ENCODE data around the gene LENG8.

Gene LENG8

DNA sequence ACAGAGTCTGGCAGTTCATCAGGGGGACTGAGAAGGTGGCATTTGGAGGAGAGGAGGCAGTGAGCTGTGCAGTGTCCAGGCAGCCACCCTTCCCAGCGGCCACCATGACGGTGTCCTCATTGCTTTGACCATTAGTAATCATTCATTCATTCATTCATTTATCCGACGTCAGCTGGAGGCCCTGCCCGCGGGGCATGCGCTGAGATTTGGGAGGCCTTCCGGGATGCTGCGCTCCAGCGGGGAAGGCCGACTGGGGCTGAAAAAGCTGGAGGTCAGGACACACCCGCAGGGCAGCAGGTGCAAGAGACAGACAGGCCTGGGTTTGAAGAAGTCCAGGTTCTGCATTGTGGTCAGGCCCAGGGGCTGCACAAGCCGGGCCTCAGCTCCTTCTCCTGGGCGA is 24.8 kb upstream of the LENG8 start:
- H3K36me3 ChIP-seq (ENCODE audit: control insufficient read depth, insufficient read depth, low read length) = no peaks in the 10 kb centered on the region
- no peaks in the 10 kb centered on the region for H3K9me3 ChIP-seq (ENCODE audit: control insufficient read depth, low read length)
- H3K4me3 ChIP-seq (ENCODE audit: insufficient read depth, low read depth, low read length, poor library complexity, severe bottlenecking) = no peak overlapping the region
- peaks cover 18% of the 10 kb centered on the region for H3K27me3 ChIP-seq (replicated peaks; ENCODE audit: control insufficient read depth, insufficient read depth, low read length, poor library complexity, severe bottlenecking)
- no peak for DNase-seq
- H3K27ac ChIP-seq (ENCODE audit: insufficient read depth, low read length, poor library complexity, severe bottlenecking) = no peak overlapping the region
- no peaks in the 10 kb centered on the region for H3K4me1 ChIP-seq (ENCODE audit: control insufficient read depth, insufficient read depth, low read length, poor library complexity, severe bottlenecking)

DNA sequence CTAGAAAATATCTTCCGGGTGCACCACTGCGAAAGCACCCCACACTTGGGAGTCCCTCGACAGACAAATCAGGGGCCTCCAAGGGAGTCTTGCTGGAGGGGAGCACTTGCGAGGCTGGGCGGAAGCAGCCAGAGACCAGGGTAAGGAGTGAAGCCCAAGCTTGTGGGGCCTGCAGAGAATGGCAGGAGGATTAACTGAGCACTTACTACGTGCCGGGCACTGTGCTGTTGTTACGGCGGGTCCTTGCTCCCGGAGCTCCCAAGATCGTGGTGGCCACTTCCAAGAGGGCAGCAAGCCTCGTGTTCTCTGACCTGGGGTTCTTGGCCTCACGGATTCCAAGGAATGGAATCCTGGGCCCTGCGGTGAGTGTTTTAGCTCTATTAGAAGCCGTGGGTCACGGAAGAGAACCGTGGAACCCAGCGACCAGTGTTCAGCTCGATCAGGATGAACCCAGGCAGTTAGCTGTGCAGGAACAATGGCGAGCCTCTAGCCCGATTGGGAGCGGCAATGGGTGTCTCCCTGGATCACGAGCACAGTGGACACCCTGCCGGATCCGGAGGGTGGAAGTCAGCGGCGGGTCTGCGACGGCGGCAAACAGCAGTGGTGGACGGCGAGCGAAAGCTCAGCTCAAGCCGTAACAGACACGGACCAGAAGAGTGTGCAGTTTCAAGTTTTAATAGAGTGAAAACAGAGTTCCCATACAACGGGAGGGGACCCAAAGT is 24.2 kb upstream of the LENG8 start:
- H3K9me3 ChIP-seq (ENCODE audit: control insufficient read depth, low read length) = no peaks in the 10 kb centered on the region
- no peak overlapping the region for H3K27ac ChIP-seq (ENCODE audit: insufficient read depth, low read length, poor library complexity, severe bottlenecking)
- H3K36me3 ChIP-seq (ENCODE audit: control insufficient read depth, insufficient read depth, low read length) = no peaks in the 10 kb centered on the region
- DNase-seq = no peak
- H3K4me3 ChIP-seq (ENCODE audit: insufficient read depth, low read depth, low read length, poor library complexity, severe bottlenecking) = no peak overlapping the region
- H3K4me1 ChIP-seq (ENCODE audit: control insufficient read depth, insufficient read depth, low read length, poor library complexity, severe bottlenecking) = no peaks in the 10 kb centered on the region
- peaks cover 18% of the 10 kb centered on the region for H3K27me3 ChIP-seq (replicated peaks; ENCODE audit: control insufficient read depth, insufficient read depth, low read length, poor library complexity, severe bottlenecking)

GRCh38 chr19:54425382-54425723 is 23.6 kb upstream of the LENG8 start:
- Histone ChIP-seq H3K9me3 (ENCODE audit: control insufficient read depth, low read length) (no peaks in the 10 kb centered on the region), H3K36me3 (ENCODE audit: control insufficient read depth, insufficient read depth, low read length) (no peaks in the 10 kb centered on the region), H3K4me1 (ENCODE audit: control insufficient read depth, insufficient read depth, low read length, poor library complexity, severe bottlenecking) (peaks cover 2% of the 10 kb centered on the region), H3K27ac (ENCODE audit: insufficient read depth, low read length, poor library complexity, severe bottlenecking) (no peak overlapping the region), H3K27me3 (replicated peaks; ENCODE audit: control insufficient read depth, insufficient read depth, low read length, poor library complexity, severe bottlenecking) (peaks cover 18% of the 10 kb centered on the region), H3K4me3 (ENCODE audit: insufficient read depth, low read depth, low read length, poor library complexity, severe bottlenecking) (no peak overlapping the region)
- no peak for DNase-seq

DNA sequence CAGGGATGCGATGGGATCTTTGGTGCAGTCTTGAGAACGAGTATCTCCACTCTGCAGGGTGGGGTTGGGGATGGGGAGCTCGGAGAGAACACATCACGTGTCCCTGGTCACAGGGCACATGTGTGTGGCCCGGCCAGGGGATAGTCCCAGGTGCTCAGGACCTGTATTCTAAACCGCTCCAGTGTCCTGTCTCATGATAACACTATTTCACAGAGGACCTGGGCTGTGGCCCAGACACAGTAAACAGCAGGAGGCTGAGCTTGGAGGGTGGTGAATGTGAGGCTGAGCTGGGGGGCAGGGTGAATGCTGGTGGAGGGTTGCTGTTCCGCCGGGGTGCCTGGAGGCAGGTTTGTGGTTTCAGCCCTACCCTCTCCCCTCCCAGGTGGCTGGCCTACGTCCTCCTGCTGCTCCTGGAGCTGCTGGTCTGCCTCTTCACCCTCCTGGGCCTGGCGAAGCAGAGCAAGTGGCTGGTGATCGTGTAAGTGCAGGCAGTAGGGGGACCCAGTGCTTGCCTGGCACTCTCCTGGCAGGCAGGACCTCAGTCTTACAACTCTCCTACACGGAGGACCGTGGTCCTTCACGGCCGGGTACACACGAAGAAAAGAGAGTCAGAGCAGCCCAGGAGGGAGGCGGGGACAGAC is 22.6 kb upstream of the LENG8 start:
- Histone ChIP-seq H3K4me3 (ENCODE audit: insufficient read depth, low read depth, low read length, poor library complexity, severe bottlenecking) (no peak overlapping the region), H3K27me3 (replicated peaks; ENCODE audit: control insufficient read depth, insufficient read depth, low read length, poor library complexity, severe bottlenecking) (peaks cover 18% of the 10 kb centered on the region), H3K4me1 (ENCODE audit: control insufficient read depth, insufficient read depth, low read length, poor library complexity, severe bottlenecking) (peaks cover 10% of the 10 kb centered on the region), H3K27ac (ENCODE audit: insufficient read depth, low read length, poor library complexity, severe bottlenecking) (no peak overlapping the region), H3K36me3 (ENCODE audit: control insufficient read depth, insufficient read depth, low read length) (no peaks in the 10 kb centered on the region), H3K9me3 (ENCODE audit: control insufficient read depth, low read length) (no peaks in the 10 kb centered on the region)
- DNase-seq = no peak

DNA sequence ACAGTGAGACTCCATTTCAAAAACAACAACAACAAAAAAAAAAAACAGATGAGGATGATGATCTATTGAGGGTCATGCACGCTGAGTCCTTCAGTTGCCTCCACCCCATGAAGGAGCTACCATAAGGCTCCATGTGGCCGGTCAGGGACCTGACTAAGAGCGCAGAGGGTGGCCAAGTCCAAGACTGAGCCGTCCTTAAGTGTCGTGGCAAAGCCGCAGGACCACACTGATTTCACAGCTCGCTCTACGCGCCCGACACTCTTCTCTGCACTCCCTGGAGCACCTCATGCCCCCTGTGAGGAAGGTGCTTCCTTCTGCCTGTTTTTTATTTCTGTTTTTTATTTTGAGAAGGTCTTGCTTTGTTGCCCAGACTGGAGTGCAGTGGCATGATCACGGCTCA is 21.4 kb upstream of the LENG8 start:
- H3K4me1 ChIP-seq (ENCODE audit: control insufficient read depth, insufficient read depth, low read length, poor library complexity, severe bottlenecking) = peaks cover 10% of the 10 kb centered on the region
- no peaks in the 10 kb centered on the region for H3K36me3 ChIP-seq (ENCODE audit: control insufficient read depth, insufficient read depth, low read length)
- no peaks in the 10 kb centered on the region for H3K9me3 ChIP-seq (ENCODE audit: control insufficient read depth, low read length)
- peaks cover 18% of the 10 kb centered on the region for H3K27me3 ChIP-seq (replicated peaks; ENCODE audit: control insufficient read depth, insufficient read depth, low read length, poor library complexity, severe bottlenecking)
- H3K27ac ChIP-seq (ENCODE audit: insufficient read depth, low read length, poor library complexity, severe bottlenecking) = no peak overlapping the region
- no peak for DNase-seq
- no peak overlapping the region for H3K4me3 ChIP-seq (ENCODE audit: insufficient read depth, low read depth, low read length, poor library complexity, severe bottlenecking)

GRCh38 chr19:54428323-54429175 is 20.4 kb upstream of the LENG8 start:
- no peak overlapping the region for H3K4me3 ChIP-seq (ENCODE audit: insufficient read depth, low read depth, low read length, poor library complexity, severe bottlenecking)
- H3K9me3 ChIP-seq (ENCODE audit: control insufficient read depth, low read length) = no peaks in the 10 kb centered on the region
- H3K27me3 ChIP-seq (replicated peaks; ENCODE audit: control insufficient read depth, insufficient read depth, low read length, poor library complexity, severe bottlenecking) = peaks cover 18% of the 10 kb centered on the region
- H3K4me1 ChIP-seq (ENCODE audit: control insufficient read depth, insufficient read depth, low read length, poor library complexity, severe bottlenecking) = peaks cover 10% of the 10 kb centered on the region
- H3K27ac ChIP-seq (ENCODE audit: insufficient read depth, low read length, poor library complexity, severe bottlenecking) = no peak overlapping the region
- no peak for DNase-seq
- H3K36me3 ChIP-seq (ENCODE audit: control insufficient read depth, insufficient read depth, low read length) = no peaks in the 10 kb centered on the region

DNA sequence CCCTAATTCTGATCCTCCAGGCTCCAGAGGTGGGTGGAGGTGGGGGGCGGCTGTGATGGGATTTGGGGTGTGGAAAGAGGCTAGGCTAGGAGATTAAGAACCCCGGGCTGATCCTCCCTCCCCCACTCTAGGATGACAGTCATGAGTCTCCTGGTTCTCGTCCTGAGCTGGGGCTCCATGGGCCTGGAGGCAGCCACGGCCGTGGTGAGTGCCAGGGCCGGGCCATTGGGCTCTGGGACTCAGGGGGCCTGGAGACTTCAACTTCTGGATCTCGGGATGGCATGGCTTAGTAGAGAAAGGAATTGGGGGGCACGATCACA is 19.9 kb upstream of the LENG8 start:
- no peaks in the 10 kb centered on the region for H3K9me3 ChIP-seq (ENCODE audit: control insufficient read depth, low read length)
- H3K27ac ChIP-seq (ENCODE audit: insufficient read depth, low read length, poor library complexity, severe bottlenecking) = no peak overlapping the region
- H3K4me3 ChIP-seq (ENCODE audit: insufficient read depth, low read depth, low read length, poor library complexity, severe bottlenecking) = no peak overlapping the region
- peaks cover 10% of the 10 kb centered on the region for H3K4me1 ChIP-seq (ENCODE audit: control insufficient read depth, insufficient read depth, low read length, poor library complexity, severe bottlenecking)
- peaks cover 18% of the 10 kb centered on the region for H3K27me3 ChIP-seq (replicated peaks; ENCODE audit: control insufficient read depth, insufficient read depth, low read length, poor library complexity, severe bottlenecking)
- no peak for DNase-seq
- no peaks in the 10 kb centered on the region for H3K36me3 ChIP-seq (ENCODE audit: control insufficient read depth, insufficient read depth, low read length)

- Histone ChIP-seq H3K27ac (ENCODE audit: insufficient read depth, low read length, poor library complexity, severe bottlenecking) (no peak overlapping the region), H3K4me1 (ENCODE audit: control insufficient read depth, insufficient read depth, low read length, poor library complexity, severe bottlenecking) (peaks cover 10% of the 10 kb centered on the region), H3K27me3 (replicated peaks; ENCODE audit: control insufficient read depth, insufficient read depth, low read length, poor library complexity, severe bottlenecking) (peaks cover 18% of the 10 kb centered on the region), H3K4me3 (ENCODE audit: insufficient read depth, low read depth, low read length, poor library complexity, severe bottlenecking) (no peak overlapping the region), H3K36me3 (ENCODE audit: control insufficient read depth, insufficient read depth, low read length) (no peaks in the 10 kb centered on the region), H3K9me3 (ENCODE audit: control insufficient read depth, low read length) (no peaks in the 10 kb centered on the region)
- no peak for DNase-seq
These were observed 19.3 kb upstream of the LENG8 start for GRCh38 chr19:54429545-54430227.

GRCh38 chr19:54430306-54431254 is 18.4 kb upstream of the LENG8 start:
- H3K27me3 ChIP-seq (replicated peaks; ENCODE audit: control insufficient read depth, insufficient read depth, low read length, poor library complexity, severe bottlenecking) = peaks cover 18% of the 10 kb centered on the region
- H3K36me3 ChIP-seq (ENCODE audit: control insufficient read depth, insufficient read depth, low read length) = no peaks in the 10 kb centered on the region
- peak in 1 of 3 donors; percentile 17 for DNase-seq
- H3K4me1 ChIP-seq (ENCODE audit: control insufficient read depth, insufficient read depth, low read length, poor library complexity, severe bottlenecking) = peaks cover 13% of the 10 kb centered on the region
- no peaks in the 10 kb centered on the region for H3K9me3 ChIP-seq (ENCODE audit: control insufficient read depth, low read length)
- no peak overlapping the region for H3K27ac ChIP-seq (ENCODE audit: insufficient read depth, low read length, poor library complexity, severe bottlenecking)
- peak overlapping the region; percentile 29 for H3K4me3 ChIP-seq (ENCODE audit: insufficient read depth, low read depth, low read length, poor library complexity, severe bottlenecking)
